H1 (cell line): ENCODE measurements around the gene DEGS2. TPM values are rescaled to one million over a fixed set of nuclear protein-coding genes. Genes with fewer than 3 reads are reported as not detected.
A peak's percentile ranks its signal among the peaks of the same experiment; 100 is the strongest.

Experiments
- CTCF ChIA-PET: fragments of 300-600 bp; sonication (Branson Sonifier 250); formaldehyde crosslinking; loops from one replicate; lab custom pipeline; 2021; ENCODE audit not compliant: partially characterized antibody; lab: Charles Lee
- POLR2A ChIA-PET: fragments of 300-600 bp; sonication (Branson Sonifier 250); formaldehyde crosslinking; loops from one replicate; lab custom pipeline; 2021; ENCODE audit warnings: inconsistent platforms; ENCODE audit not compliant: partially characterized antibody; lab: Charles Lee
- DNase-seq, 2 experiments: peaks; one replicate each; pipeline versions ENCODE4 v3.0.0 to v3.0.0-alpha.2; 2010 to 2022; ENCODE audit warnings: low spot score in 2 of 2, low read depth in 1 of 2, mixed read lengths in 1 of 2
- FAIRE-seq: peaks from 2 replicates; lab custom pipeline; 2011; peaks lifted over from hg19 to GRCh38; lab: Jason Lieb, UNC
- H2AFZ ChIP-seq: 2 replicates; pipeline ENCODE4 v1.8.1; 2012; ENCODE audit warnings: low read length, inconsistent platforms
- H2AK5ac ChIP-seq: 2 replicates; pipeline ENCODE4 v1.6.1; 2013; ENCODE audit warnings: low read depth, low read length
- H2BK120ac ChIP-seq: replicated peaks from 2 replicates; pipeline ENCODE3; 2013; ENCODE audit warnings: low read depth, low read length, inconsistent platforms
- H2BK12ac ChIP-seq: 2 replicates; pipeline ENCODE4 v1.6.1; 2013; ENCODE audit warnings: low read depth, low read length
- H2BK15ac ChIP-seq: 2 replicates; pipeline ENCODE4 v1.6.1; 2013; ENCODE audit warnings: low read length
- H2BK20ac ChIP-seq: 2 replicates; pipeline ENCODE4 v1.6.1; 2013; ENCODE audit warnings: low read length
- H2BK5ac ChIP-seq: 2 replicates; pipeline ENCODE4 v1.6.1; 2013; ENCODE audit warnings: low read depth, low read length
- H3K14ac ChIP-seq: 2 replicates; pipeline ENCODE4 v1.6.1; 2013; ENCODE audit warnings: inconsistent platforms; ENCODE audit not compliant: insufficient read length
- H3K18ac ChIP-seq: 2 replicates; pipeline ENCODE4 v1.6.1; 2013; ENCODE audit warnings: low read length; ENCODE audit errors: extremely low read depth
- H3K23ac ChIP-seq: 2 replicates; pipeline ENCODE4 v1.6.1; 2013; ENCODE audit warnings: inconsistent platforms; ENCODE audit not compliant: insufficient read length
- H3K23me2 ChIP-seq: 2 replicates; pipeline ENCODE4 v1.6.1; 2013; ENCODE audit warnings: low read depth, low read length
- H3K27ac ChIP-seq: 2 replicates; pipeline ENCODE4 v1.6.1; 2011; ENCODE audit warnings: low read depth, low read length, inconsistent platforms
- H3K27me3 ChIP-seq, 4 experiments: replicated peaks in 1 of 4; 1 replicate in 1 of 4; 2 replicates in 3 of 4; pipeline versions ENCODE4 v1.6.1 to v1.8.1; 2011 to 2013; ENCODE audit warnings: low read length in 3 of 4, mild to moderate bottlenecking in 3 of 4, inconsistent platforms in 2 of 4, mixed read lengths in 2 of 4, moderate library complexity in 1 of 4; ENCODE audit not compliant: control insufficient read depth in 3 of 4, insufficient read depth in 3 of 4; ENCODE audit errors: extremely low read depth in 1 of 4
- H3K36me3 ChIP-seq, 4 experiments: 2 replicates each; pipeline versions ENCODE4 v1.6.1 to v1.8.1; 2011 to 2013; ENCODE audit warnings: mild to moderate bottlenecking in 4 of 4, low read length in 3 of 4, moderate library complexity in 2 of 4, control low read depth in 1 of 4, inconsistent platforms in 1 of 4; ENCODE audit not compliant: insufficient read depth in 4 of 4, control insufficient read depth in 2 of 4
- H3K4ac ChIP-seq: replicated peaks from 2 replicates; pipeline ENCODE3; 2013; ENCODE audit warnings: low read length, low read depth, mixed read lengths, inconsistent platforms; ENCODE audit not compliant: insufficient read length
- H3K4me1 ChIP-seq, 4 experiments: replicated peaks in 1 of 4; 1 replicate in 1 of 4; 2 replicates in 3 of 4; pipeline versions ENCODE4 v1.6.1 to v1.8.1; 2011 to 2013; ENCODE audit warnings: low read length in 3 of 4, inconsistent platforms in 2 of 4, mixed read lengths in 1 of 4; ENCODE audit not compliant: insufficient read depth in 4 of 4, control insufficient read depth in 3 of 4
- H3K4me2 ChIP-seq, 2 experiments: 2 replicates each; pipeline versions ENCODE4 v1.6.1 to v1.8.1; 2011 to 2013; ENCODE audit warnings: low read depth in 2 of 2, low read length in 2 of 2, control low read depth in 1 of 2, inconsistent platforms in 1 of 2, mild to moderate bottlenecking in 1 of 2; ENCODE audit not compliant: insufficient read depth in 1 of 2
- H3K4me3 ChIP-seq, 4 experiments: fragments of 200-600, 300-600 bp in 1 of 4; sonication (generic), shearing (Covaris generic), sonication (Bioruptor Twin) in 1 of 4; 2 replicates each; pipeline versions ENCODE4 v1.5.1 to v1.8.1; 2011 to 2016; ENCODE audit warnings: low read length in 4 of 4, low read depth in 3 of 4, control low read depth in 2 of 4, inconsistent platforms in 2 of 4, mild to moderate bottlenecking in 2 of 4, mixed read lengths in 1 of 4, moderate library complexity in 1 of 4; ENCODE audit not compliant: insufficient read depth in 2 of 4; ENCODE audit errors: extremely low read depth in 1 of 4
- H3K56ac ChIP-seq: replicated peaks from 2 replicates; pipeline ENCODE3; 2013; ENCODE audit warnings: low read depth, mild to moderate bottlenecking, mixed read lengths, low read length, inconsistent platforms; ENCODE audit not compliant: insufficient read length
- H3K79me1 ChIP-seq: 2 replicates; pipeline ENCODE4 v1.6.1; 2013; ENCODE audit warnings: low read depth, low read length, control low read depth
- H3K79me2 ChIP-seq, 2 experiments: 2 replicates each; pipeline versions ENCODE4 v1.6.1 to v1.8.1; 2012 to 2013; ENCODE audit warnings: low read length in 2 of 2, mild to moderate bottlenecking in 2 of 2, inconsistent platforms in 1 of 2; ENCODE audit not compliant: insufficient read depth in 2 of 2, control insufficient read depth in 1 of 2
- H3K9ac ChIP-seq, 4 experiments: replicated peaks in 1 of 4; 1 replicate in 1 of 4; 2 replicates in 3 of 4; pipeline versions ENCODE4 v1.6.1 to v1.8.1; 2011 to 2013; ENCODE audit warnings: low read depth in 3 of 4, low read length in 3 of 4, control low read depth in 2 of 4, mild to moderate bottlenecking in 2 of 4, moderate library complexity in 2 of 4, inconsistent platforms in 1 of 4; ENCODE audit errors: extremely low read depth in 1 of 4
- H3K9me3 ChIP-seq, 2 experiments: 2 replicates each; pipeline versions ENCODE4 v1.6.1 to v1.8.1; 2012 to 2013; ENCODE audit warnings: mild to moderate bottlenecking in 2 of 2, moderate library complexity in 2 of 2, control low read depth in 1 of 2, inconsistent platforms in 1 of 2, low read depth in 1 of 2, low read length in 1 of 2, mixed read lengths in 1 of 2; ENCODE audit not compliant: insufficient read depth in 2 of 2
- H4K20me1 ChIP-seq, 2 experiments: replicated peaks in 1 of 2; 2 replicates each; pipeline versions ENCODE3 to v1.8.1; 2011 to 2013; ENCODE audit warnings: inconsistent platforms in 2 of 2, low read length in 2 of 2, mild to moderate bottlenecking in 1 of 2; ENCODE audit not compliant: insufficient read depth in 2 of 2, control insufficient read depth in 1 of 2
- H4K5ac ChIP-seq: 2 replicates; pipeline ENCODE4 v1.6.1; 2013; ENCODE audit warnings: low read length, low read depth, mixed read lengths, inconsistent platforms; ENCODE audit not compliant: insufficient read length
- H4K8ac ChIP-seq: 2 replicates; pipeline ENCODE4 v1.8.0; 2013; ENCODE audit warnings: mild to moderate bottlenecking, moderate library complexity, low read length, inconsistent platforms; ENCODE audit not compliant: insufficient read depth; ENCODE audit errors: extremely low read depth
- H4K91ac ChIP-seq: replicated peaks from 2 replicates; pipeline ENCODE3; 2013; ENCODE audit warnings: low read length, mixed read lengths, inconsistent platforms; ENCODE audit not compliant: insufficient read length
- WGBS, 2 experiments: shearing (Covaris generic) in 1 of 2; methylation state at CpG; one replicate each; pipeline versions ENCODE4 v1.1.6 to v1.1.7; 2013 to 2015; ENCODE audit warnings: low lambda C conversion rate in 2 of 2, mixed read lengths in 2 of 2, inconsistent platforms in 1 of 2, low coverage in 1 of 2, missing lambda C conversion rate in 1 of 2; ENCODE audit not compliant: insufficient replicate concordance in 2 of 2, insufficient coverage in 1 of 2, insufficient read length in 1 of 2; ENCODE audit errors: extremely low coverage in 1 of 2, missing lambda C conversion rate in 1 of 2; 5-methylcytosine and 5-hydroxymethylcytosine counted together
- microRNA counts: library from miRNA; unstranded; fragments of <30 nt; microRNA quantifications from one replicate; lab custom pipeline; 2015
- microRNA-seq, 2 experiments: library from miRNA; unstranded; fragments of <30 nt; microRNA quantifications; one replicate each; pipeline versions ENCODE4 to v1.2.0, GENCODE V29; 2016 to 2020; ENCODE audit warnings: borderline microRNAs expressed in 2 of 2, borderline number of aligned reads in 2 of 2, borderline replicate concordance in 1 of 2
- polyA plus RNA-seq, 7 experiments: library from polyadenylated mRNA; depleted of rRNA in 3 of 7; stranded (reverse) in 5 of 7; unstranded in 2 of 7; fragments of >200 nt in 5 of 7; fragments of 200-250 nt in 2 of 7; gene quantifications; 1 replicate in 5 of 7; 2 replicates in 1 of 7; 4 replicates in 1 of 7; pipeline versions ENCODE4 v1.2.1 to v1.2.3, GENCODE V29; 2011 to 2013; ENCODE audit warnings: missing spikeins in 2 of 7, mixed read lengths in 2 of 7
- small RNA-seq: library from polyadenylated mRNA; stranded (forward); fragments of <200 nt; extraction: miRNeasy Mini kit (QIAGEN cat#:217004); gene quantifications from one replicate; pipeline ENCODE3, GENCODE V24; 2013; ENCODE audit not compliant: insufficient read depth
- total RNA-seq: library from RNA; stranded (reverse); fragmentation: NEBNext Ultra II Directional; extraction: Animal tissue kit (Norgen Biotek cat#: 25700); gene quantifications from 2 replicates; pipeline ENCODE4 v1.2.1, GENCODE V29; 2021
- TF ChIP-seq, protein P1 (sequence below): IDR thresholded peaks from 2 replicates; pipeline ENCODE4 v1.6.1; 2011; ENCODE audit warnings: low read depth, mild to moderate bottlenecking, low read length; ENCODE audit not compliant: insufficient read depth

Gene DEGS2
- total and polyA plus RNA-seq, 2 of the 8 experiments (the other 6 are each of a cell fraction or from before 2014, with no cell fraction given): 0.61 to 0.82 TPM

DNA sequence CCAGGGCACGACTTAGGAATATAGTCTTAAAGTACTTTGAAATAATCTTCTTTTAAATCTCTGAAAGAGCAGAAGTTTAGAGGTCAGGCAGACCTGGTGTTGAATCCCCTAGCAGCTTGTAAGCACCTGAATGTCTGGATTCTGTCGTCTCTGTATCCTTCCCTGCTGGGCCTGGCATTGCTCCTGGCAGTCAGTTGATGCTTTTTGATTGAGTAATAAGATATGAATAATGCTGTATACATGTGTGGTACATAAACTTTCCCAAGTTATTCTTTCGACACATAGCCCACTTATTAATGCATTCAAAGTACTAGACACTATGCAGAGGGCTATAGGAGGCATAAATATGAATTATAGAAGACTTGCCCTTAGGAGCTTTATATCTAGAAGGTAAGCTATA lies 62.8 kb downstream of the DEGS2 start:
- 91% methylated on average over 3 of the region's 3 CpGs; no CpG with 5 or more reads in 1 of the 2 experiments for WGBS, 2 experiments
- Histone ChIP-seq H3K9me3 (no peaks in the 10 kb centered on the region), H2BK20ac (no peak overlapping the region), H3K23me2 (no peaks in the 10 kb centered on the region), H3K56ac (no peak overlapping the region), H2BK15ac (no peak overlapping the region), H4K8ac (no peak overlapping the region), H3K23ac (no peak overlapping the region), H3K36me3 (peaks cover 0 to 9% (median 0%) of the 10 kb centered on the region in 4 experiments; a peak in 1 of 8 replicates), H3K4ac (no peak overlapping the region), H4K5ac (no peak overlapping the region), H3K18ac (no peak overlapping the region), H3K9ac (no peak overlapping the region), H3K14ac (no peak overlapping the region), H3K79me1 (peaks cover 2% of the 10 kb centered on the region; the same call in 1 of the 2 replicates), H3K4me3 (no peak overlapping the region), H3K27me3 (no peaks in the 10 kb centered on the region), H2BK5ac (no peak overlapping the region), H3K27ac (no peak overlapping the region), H2BK120ac (no peak overlapping the region), H4K91ac (no peak overlapping the region), H2BK12ac (no peak overlapping the region), H3K4me1 (no peaks in the 10 kb centered on the region), H2AK5ac (no peak overlapping the region), H2AFZ (no peak overlapping the region), H3K4me2 (no peak overlapping the region), H4K20me1 (peaks cover 0 to 1% of the 10 kb centered on the region in 2 experiments), H3K79me2 (no peaks in the 10 kb centered on the region)
- CTCF ChIA-PET: interaction anchor here (0.7 to 3.4 kb wide), 10 partner anchors 9 to 150 kb away, joined by 3 to 15 read pairs (median 6); no protein-coding TSS in a partner anchor
- POLR2A ChIA-PET: no interaction called here
- TF ChIP-seq, protein P1, sequence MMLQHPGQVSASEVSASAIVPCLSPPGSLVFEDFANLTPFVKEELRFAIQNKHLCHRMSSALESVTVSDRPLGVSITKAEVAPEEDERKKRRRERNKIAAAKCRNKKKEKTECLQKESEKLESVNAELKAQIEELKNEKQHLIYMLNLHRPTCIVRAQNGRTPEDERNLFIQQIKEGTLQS: no peak
- DNase-seq (no peak), FAIRE-seq (no peak)

MicroRNAs encoded within 50 kb of the gene (microRNA counts, 767-probe panel; counts per million panel counts)
- 879 counts per million, percentile 95 among the panel's probes with 10 or more counts for microRNA hsa-miR-151b (lab: Ali Mortazavi, UCI)
- microRNA hsa-miR-342-3p (lab: Ali Mortazavi, UCI): 879 counts per million, percentile 95 among the panel's probes with 10 or more counts
- microRNA hsa-miR-342-5p (lab: Ali Mortazavi, UCI): 879 counts per million, percentile 95 among the panel's probes with 10 or more counts

Small RNA genes within 50 kb of the gene (microRNA-seq; reads per million reads assigned to microRNA genes)
- 0.46 to 2.4 reads per million in 2 experiments for gene MIR151B
- 304 to 498 reads per million in 2 experiments for gene MIR342

Small RNA genes within 50 kb of the gene (small RNA-seq; reads per million reads assigned to genes)
- 1.5 reads per million for gene MIR151B
- gene MIR342: 378 reads per million, percentile 99 among the genes with 10 or more reads in this experiment

Other genes starting within 250 kb of the DEGS2 start
- 64.0 and 64.6 TPM in 2 replicates for gene EVL, start 94.2 kb downstream of the DEGS2 start, total RNA-seq
- gene EVL, start 94.2 kb downstream of the DEGS2 start, polyA plus RNA-seq (2011; rRNA removed): 30.7 and 48.1 TPM in 2 replicates
- 106 and 119 TPM in 2 replicates for gene YY1, start 79.5 kb upstream of the DEGS2 start, total RNA-seq
- gene YY1, start 79.5 kb upstream of the DEGS2 start, polyA plus RNA-seq (2011; rRNA removed): 26.4 and 27.0 TPM in 2 replicates
- 135 TPM in 2 replicates for gene SLC25A29, start 146.8 kb upstream of the DEGS2 start, total RNA-seq
- 177 and 264 TPM in 2 replicates for gene SLC25A29, start 146.8 kb upstream of the DEGS2 start, polyA plus RNA-seq (2011; rRNA removed)
- gene SLC25A47, start 163.7 kb upstream of the DEGS2 start, total RNA-seq: not detected in 2 replicates
- not detected in 2 replicates for gene SLC25A47, start 163.7 kb upstream of the DEGS2 start, polyA plus RNA-seq (2011; rRNA removed)
- 11.0 and 11.2 TPM in 2 replicates for gene WDR25, start 216.8 kb upstream of the DEGS2 start, total RNA-seq
- 16.2 and 22.7 TPM in 2 replicates for gene WDR25, start 216.8 kb upstream of the DEGS2 start, polyA plus RNA-seq (2011; rRNA removed)